Measurements from ENCODE around the gene FRMD3. TPM values are rescaled to one million over a fixed set of nuclear protein-coding genes. Genes with fewer than 3 reads are reported as not detected.

The FRMD3 gene
- total and polyA plus RNA-seq, 2 donors (not counting 1 experiment from before 2014, with no cell fraction given) = 0.19 to 0.66 TPM

DNA sequence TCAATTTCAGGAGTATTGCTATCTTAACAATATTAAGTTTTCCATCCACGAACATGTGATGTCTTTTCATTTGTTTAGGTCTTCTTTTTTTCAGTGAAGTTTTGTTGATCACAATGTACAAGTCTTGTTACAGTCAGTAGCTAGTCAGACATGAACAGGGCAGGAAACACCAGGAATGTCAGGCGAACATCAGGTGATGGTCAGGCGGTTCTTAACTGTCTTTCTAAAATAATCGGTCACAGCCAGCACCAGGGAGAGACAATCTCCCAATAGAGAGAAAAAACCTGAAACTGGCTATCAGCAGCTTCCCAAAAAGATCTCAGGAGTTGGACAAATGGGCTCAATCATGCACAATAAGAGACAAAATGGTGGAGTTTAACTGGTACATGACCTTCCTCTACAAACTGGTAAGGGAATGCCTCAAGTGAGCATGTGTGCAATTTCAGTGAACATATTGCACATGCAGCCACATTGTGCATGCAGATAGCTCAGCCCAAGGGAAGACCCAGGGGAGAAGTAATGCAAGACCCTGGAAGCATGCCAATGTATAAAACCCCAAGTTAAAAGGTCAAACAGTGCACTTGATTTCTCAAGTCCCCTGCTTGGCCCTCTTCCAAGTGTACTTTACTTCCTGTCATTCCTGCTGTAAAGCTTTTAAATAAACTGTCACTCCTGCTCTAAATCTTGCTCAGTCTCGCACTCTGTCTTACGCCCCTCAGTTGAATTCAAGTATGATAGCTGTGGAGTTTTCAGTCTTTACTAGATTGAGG is 299.1 kb downstream of the FRMD3 start:
- Histone ChIP-seq H3K36me3 (ENCODE audit: control insufficient read depth, insufficient read depth, low read length) (no peaks in the 10 kb centered on the region), H3K4me2 (ENCODE audit: extremely low read depth, insufficient read depth, low read length) (no peak overlapping the region), H3K27me3 (ENCODE audit: control insufficient read depth, insufficient read depth, low read length) (no peaks in the 10 kb centered on the region), H2AFZ (ENCODE audit: low read length) (no peak overlapping the region), H3K4me3 (replicated peaks in 1 of 4; ENCODE audit: control extremely low read depth in 1 of 4, insufficient read depth in 1 of 4, low read depth in 3 of 4, low read length in 4 of 4) (no peak overlapping the region), H3K4me1 (ENCODE audit: control insufficient read depth, extremely low read depth, insufficient read depth, low read length) (no peaks in the 10 kb centered on the region), H4K20me1 (ENCODE audit: control insufficient read depth, extremely low read depth, insufficient read depth, low read length) (no peaks in the 10 kb centered on the region), H3K27ac (ENCODE audit: insufficient read depth, low read length) (no peak overlapping the region), H3K79me2 (ENCODE audit: control insufficient read depth, insufficient read depth, low read length) (no peaks in the 10 kb centered on the region), H3K9ac (ENCODE audit: insufficient read depth, low read length) (no peak overlapping the region), H3K9me3 (ENCODE audit: control insufficient read depth, insufficient read depth, low read depth, low read length) (no peaks in the 10 kb centered on the region)
- DNase-seq (ENCODE audit: low read depth in 2 of 2) = no peak
- TF ChIP-seq, protein P1, sequence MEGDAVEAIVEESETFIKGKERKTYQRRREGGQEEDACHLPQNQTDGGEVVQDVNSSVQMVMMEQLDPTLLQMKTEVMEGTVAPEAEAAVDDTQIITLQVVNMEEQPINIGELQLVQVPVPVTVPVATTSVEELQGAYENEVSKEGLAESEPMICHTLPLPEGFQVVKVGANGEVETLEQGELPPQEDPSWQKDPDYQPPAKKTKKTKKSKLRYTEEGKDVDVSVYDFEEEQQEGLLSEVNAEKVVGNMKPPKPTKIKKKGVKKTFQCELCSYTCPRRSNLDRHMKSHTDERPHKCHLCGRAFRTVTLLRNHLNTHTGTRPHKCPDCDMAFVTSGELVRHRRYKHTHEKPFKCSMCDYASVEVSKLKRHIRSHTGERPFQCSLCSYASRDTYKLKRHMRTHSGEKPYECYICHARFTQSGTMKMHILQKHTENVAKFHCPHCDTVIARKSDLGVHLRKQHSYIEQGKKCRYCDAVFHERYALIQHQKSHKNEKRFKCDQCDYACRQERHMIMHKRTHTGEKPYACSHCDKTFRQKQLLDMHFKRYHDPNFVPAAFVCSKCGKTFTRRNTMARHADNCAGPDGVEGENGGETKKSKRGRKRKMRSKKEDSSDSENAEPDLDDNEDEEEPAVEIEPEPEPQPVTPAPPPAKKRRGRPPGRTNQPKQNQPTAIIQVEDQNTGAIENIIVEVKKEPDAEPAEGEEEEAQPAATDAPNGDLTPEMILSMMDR (conservative IDR thresholded peaks at IDR 0.05 in 1 of 2, IDR thresholded peaks at IDR 0.05 in 1 of 2; ENCODE audit: low read depth in 1 of 2, low read length in 2 of 2) = no peak
- TF ChIP-seq EZH2 (IDR thresholded peaks at IDR 0.05; ENCODE audit: low read length, missing control alignments) = no peak

DNA sequence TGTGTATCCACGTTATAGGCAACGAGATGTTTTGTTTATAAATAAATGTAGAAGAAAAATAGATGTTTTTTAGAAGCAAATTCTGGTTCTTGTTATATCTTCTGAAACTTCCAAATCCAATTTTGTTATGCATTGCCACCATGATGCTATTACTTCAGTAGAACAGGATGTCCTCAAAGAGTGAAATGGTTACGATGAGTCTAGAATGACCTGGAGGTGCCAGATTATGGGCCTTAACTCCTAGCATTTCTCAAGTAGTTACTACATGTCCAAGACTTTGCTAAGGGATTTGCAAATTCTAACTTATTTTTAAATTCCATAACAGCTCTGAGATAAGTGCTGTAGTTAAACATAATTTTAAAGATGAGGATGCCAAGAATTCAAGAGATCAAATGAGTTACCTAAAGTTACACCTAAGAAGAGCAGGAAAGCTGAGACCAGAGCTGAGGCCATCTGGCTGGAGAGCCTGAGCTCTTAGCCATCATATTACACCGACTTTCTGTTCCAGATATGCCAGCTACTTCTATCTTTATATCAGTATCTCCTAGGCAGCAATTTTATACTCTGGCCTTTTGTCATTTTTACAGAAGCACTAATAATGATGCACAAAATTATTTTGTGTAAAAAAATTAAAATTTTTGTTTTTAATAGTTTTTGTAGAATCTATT is 302.0 kb downstream of the FRMD3 start:
- no peaks in the 10 kb centered on the region for H3K4me1 ChIP-seq (ENCODE audit: control insufficient read depth, extremely low read depth, insufficient read depth, low read length)
- H3K9ac ChIP-seq (ENCODE audit: insufficient read depth, low read length) = no peak overlapping the region
- no peaks in the 10 kb centered on the region for H4K20me1 ChIP-seq (ENCODE audit: control insufficient read depth, extremely low read depth, insufficient read depth, low read length)
- H3K27ac ChIP-seq (ENCODE audit: insufficient read depth, low read length) = no peak overlapping the region
- H3K9me3 ChIP-seq (ENCODE audit: control insufficient read depth, insufficient read depth, low read depth, low read length) = no peaks in the 10 kb centered on the region
- no peak overlapping the region for H2AFZ ChIP-seq (ENCODE audit: low read length)
- no peak overlapping the region for H3K4me3 ChIP-seq (replicated peaks in 1 of 4; ENCODE audit: control extremely low read depth in 1 of 4, insufficient read depth in 1 of 4, low read depth in 3 of 4, low read length in 4 of 4)
- H3K36me3 ChIP-seq (ENCODE audit: control insufficient read depth, insufficient read depth, low read length) = no peaks in the 10 kb centered on the region
- H3K27me3 ChIP-seq (ENCODE audit: control insufficient read depth, insufficient read depth, low read length) = no peaks in the 10 kb centered on the region
- H3K79me2 ChIP-seq (ENCODE audit: control insufficient read depth, insufficient read depth, low read length) = no peaks in the 10 kb centered on the region
- TF ChIP-seq, protein P1 (conservative IDR thresholded peaks at IDR 0.05 in 1 of 2, IDR thresholded peaks at IDR 0.05 in 1 of 2; ENCODE audit: low read depth in 1 of 2, low read length in 2 of 2) = no peak
- no peak for TF ChIP-seq EZH2 (IDR thresholded peaks at IDR 0.05; ENCODE audit: low read length, missing control alignments)
- H3K4me2 ChIP-seq (ENCODE audit: extremely low read depth, insufficient read depth, low read length) = no peak overlapping the region
- no peak for DNase-seq (ENCODE audit: low read depth in 2 of 2)

DNA sequence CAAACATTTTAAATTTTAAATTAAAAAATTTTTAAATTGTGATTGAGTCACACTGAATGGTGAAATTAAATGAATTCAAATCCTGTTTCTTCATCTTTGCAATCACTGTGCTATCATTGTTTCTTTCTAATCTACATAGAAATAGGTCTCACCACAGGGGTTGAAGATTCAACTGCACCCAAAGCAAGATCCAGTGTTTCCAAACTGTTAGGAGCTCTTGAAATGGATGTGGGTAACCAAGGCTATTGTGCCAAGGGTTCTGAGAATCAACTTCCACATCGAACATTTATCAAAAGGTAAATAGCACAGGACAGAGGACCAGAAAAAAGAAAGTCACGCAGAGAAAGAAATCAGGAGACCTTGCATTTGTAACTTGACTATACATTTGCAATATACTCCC is 302.7 kb downstream of the FRMD3 start:
- Histone ChIP-seq H3K4me3 (replicated peaks in 1 of 4; ENCODE audit: control extremely low read depth in 1 of 4, insufficient read depth in 1 of 4, low read depth in 3 of 4, low read length in 4 of 4) (no peak overlapping the region), H4K20me1 (ENCODE audit: control insufficient read depth, extremely low read depth, insufficient read depth, low read length) (no peaks in the 10 kb centered on the region), H3K9me3 (ENCODE audit: control insufficient read depth, insufficient read depth, low read depth, low read length) (no peaks in the 10 kb centered on the region), H3K9ac (ENCODE audit: insufficient read depth, low read length) (no peak overlapping the region), H3K36me3 (ENCODE audit: control insufficient read depth, insufficient read depth, low read length) (no peaks in the 10 kb centered on the region), H3K4me1 (ENCODE audit: control insufficient read depth, extremely low read depth, insufficient read depth, low read length) (no peaks in the 10 kb centered on the region), H3K4me2 (ENCODE audit: extremely low read depth, insufficient read depth, low read length) (no peak overlapping the region), H2AFZ (ENCODE audit: low read length) (no peak overlapping the region), H3K27me3 (ENCODE audit: control insufficient read depth, insufficient read depth, low read length) (no peaks in the 10 kb centered on the region), H3K27ac (ENCODE audit: insufficient read depth, low read length) (no peak overlapping the region), H3K79me2 (ENCODE audit: control insufficient read depth, insufficient read depth, low read length) (no peaks in the 10 kb centered on the region)
- TF ChIP-seq, protein P1 (conservative IDR thresholded peaks at IDR 0.05 in 1 of 2, IDR thresholded peaks at IDR 0.05 in 1 of 2; ENCODE audit: low read depth in 1 of 2, low read length in 2 of 2) = no peak
- TF ChIP-seq EZH2 (IDR thresholded peaks at IDR 0.05; ENCODE audit: low read length, missing control alignments) = no peak
- no peak for DNase-seq (ENCODE audit: low read depth in 2 of 2)

Measured in fibroblast of lung (primary cell).